SK-N-SH (cell line): ENCODE measurements around the gene ZMIZ2.

Source experiments
- CHD2 ChIP-seq: fragments of 150-350 bp; IDR thresholded peaks from 2 replicates; pipeline ENCODE4 v1.6.1; 2018; ENCODE audit warnings: low read length; ENCODE audit not compliant: partially characterized antibody
- EP300 ChIP-seq, 2 experiments: IDR thresholded peaks; 2 replicates each; pipeline versions ENCODE4 v1.4.0 to v1.6.1; 2012; ENCODE audit warnings: borderline replicate concordance in 1 of 2, low read depth in 1 of 2, low read length in 1 of 2
- FOXJ3 ChIP-seq: sonication (generic); formaldehyde crosslinking; IDR thresholded peaks from 2 replicates; pipeline ENCODE4 v1.5.1; 2020; ENCODE audit warnings: mild to moderate bottlenecking, missing genetic modification reagents
- FOXM1 ChIP-seq: IDR thresholded peaks from 2 replicates; pipeline ENCODE4 v1.4.0; 2012; ENCODE audit warnings: low read depth, mild to moderate bottlenecking
- NFIC ChIP-seq: IDR thresholded peaks from 2 replicates; pipeline ENCODE4 v1.4.0; 2012; ENCODE audit warnings: borderline replicate concordance
- NRF1 ChIP-seq: IDR thresholded peaks from 2 replicates; pipeline ENCODE4 v1.6.1; 2012; ENCODE audit warnings: low read depth, mild to moderate bottlenecking, low read length
- POLR2AphosphoS5 ChIP-seq: IDR thresholded peaks from 2 replicates; pipeline ENCODE4 v1.6.1; 2012; ENCODE audit warnings: low read depth, low read length
- RAD21 ChIP-seq: IDR thresholded peaks from 2 replicates; pipeline ENCODE4 v1.6.1; 2012; ENCODE audit warnings: mild to moderate bottlenecking, low read length
- SMC3 ChIP-seq: IDR thresholded peaks from 2 replicates; pipeline ENCODE4 v1.6.1; 2012; ENCODE audit warnings: low read depth, low read length, improper control_type of control experiment
- TEAD4 ChIP-seq: IDR thresholded peaks from 2 replicates; pipeline ENCODE4 v1.4.0; 2012; ENCODE audit warnings: mild to moderate bottlenecking, borderline replicate concordance; ENCODE audit not compliant: insufficient read depth
- TF ChIP-seq, protein P1 (sequence below): fragments of 200-600 bp; sonication (generic); IDR thresholded peaks from 2 replicates; pipeline ENCODE4 v1.6.1; 2017; ENCODE audit warnings: antibody characterized with exemption, mild to moderate bottlenecking, moderate library complexity
- TF ChIP-seq, protein P2 (sequence below): IDR thresholded peaks from 2 replicates; pipeline ENCODE4 v1.4.0; 2012; ENCODE audit warnings: low read depth
- TF ChIP-seq, protein P3 (sequence below): IDR thresholded peaks from 2 replicates; pipeline ENCODE4 v1.6.1; 2012; ENCODE audit warnings: mild to moderate bottlenecking, low read depth, low read length, moderate library complexity

DNA sequence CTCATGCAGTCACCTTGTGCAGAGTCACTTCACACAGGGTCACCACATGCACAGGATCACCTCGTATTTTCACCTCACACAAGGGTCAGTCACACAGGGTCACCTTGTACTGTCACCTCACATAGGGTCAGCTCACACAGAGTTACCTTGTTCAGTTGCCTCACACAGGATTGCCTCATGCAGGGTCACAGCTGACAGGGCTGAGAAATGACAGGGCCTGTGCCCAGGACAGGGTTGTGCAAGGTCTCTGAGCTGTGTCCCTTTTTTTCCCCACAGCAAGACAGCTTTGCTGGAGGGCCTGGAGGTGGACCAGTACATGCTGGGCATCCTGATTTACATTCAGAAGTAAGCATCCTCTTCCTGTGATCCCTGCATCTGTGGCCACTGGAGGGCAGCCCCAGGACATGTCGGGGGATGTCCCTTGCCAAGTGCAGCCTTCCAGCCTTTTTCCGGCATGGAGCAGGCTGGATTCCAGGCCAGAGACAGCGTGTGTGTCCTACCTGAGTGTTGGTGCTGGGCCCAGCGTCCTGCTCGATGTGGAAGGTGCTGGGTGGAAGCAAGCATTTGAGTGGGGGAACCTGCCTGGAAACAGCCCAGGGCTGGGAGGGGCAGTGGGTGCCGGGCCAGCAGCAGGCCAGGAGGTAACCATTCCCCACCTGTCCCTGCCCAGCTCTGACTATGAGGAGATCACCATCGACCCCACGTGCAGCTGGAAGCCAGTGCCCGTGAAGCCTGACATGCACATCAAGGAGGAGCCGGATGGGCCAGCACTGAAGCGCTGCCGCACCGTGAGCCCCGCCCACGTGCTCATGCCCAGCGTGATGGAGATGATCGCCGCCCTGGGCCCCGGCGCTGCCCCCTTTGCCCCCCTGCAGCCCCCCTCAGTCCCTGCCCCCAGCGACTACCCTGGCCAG lies 16.3 kb downstream of the ZMIZ2 start:
- TF ChIP-seq, protein P1, sequence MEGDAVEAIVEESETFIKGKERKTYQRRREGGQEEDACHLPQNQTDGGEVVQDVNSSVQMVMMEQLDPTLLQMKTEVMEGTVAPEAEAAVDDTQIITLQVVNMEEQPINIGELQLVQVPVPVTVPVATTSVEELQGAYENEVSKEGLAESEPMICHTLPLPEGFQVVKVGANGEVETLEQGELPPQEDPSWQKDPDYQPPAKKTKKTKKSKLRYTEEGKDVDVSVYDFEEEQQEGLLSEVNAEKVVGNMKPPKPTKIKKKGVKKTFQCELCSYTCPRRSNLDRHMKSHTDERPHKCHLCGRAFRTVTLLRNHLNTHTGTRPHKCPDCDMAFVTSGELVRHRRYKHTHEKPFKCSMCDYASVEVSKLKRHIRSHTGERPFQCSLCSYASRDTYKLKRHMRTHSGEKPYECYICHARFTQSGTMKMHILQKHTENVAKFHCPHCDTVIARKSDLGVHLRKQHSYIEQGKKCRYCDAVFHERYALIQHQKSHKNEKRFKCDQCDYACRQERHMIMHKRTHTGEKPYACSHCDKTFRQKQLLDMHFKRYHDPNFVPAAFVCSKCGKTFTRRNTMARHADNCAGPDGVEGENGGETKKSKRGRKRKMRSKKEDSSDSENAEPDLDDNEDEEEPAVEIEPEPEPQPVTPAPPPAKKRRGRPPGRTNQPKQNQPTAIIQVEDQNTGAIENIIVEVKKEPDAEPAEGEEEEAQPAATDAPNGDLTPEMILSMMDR: peak; percentile 24; the same call in 1 of the 2 replicates
- TF ChIP-seq TEAD4 (no peak), CHD2 (no peak), SMC3 (0 out of 2 replicates have a peak, but pooled peaks have one; percentile 5), NRF1 (no peak), NFIC (no peak), EP300 (IDR thresholded peaks at IDR 0.05; ENCODE audit: borderline replicate concordance in 1 of 2, low read depth in 1 of 2, low read length in 1 of 2) (no peak), RAD21 (peak; percentile 22), FOXJ3 (CRISPR knock-in tag) (no peak), FOXM1 (no peak), POLR2AphosphoS5 (no peak)
- TF ChIP-seq, protein P2, sequence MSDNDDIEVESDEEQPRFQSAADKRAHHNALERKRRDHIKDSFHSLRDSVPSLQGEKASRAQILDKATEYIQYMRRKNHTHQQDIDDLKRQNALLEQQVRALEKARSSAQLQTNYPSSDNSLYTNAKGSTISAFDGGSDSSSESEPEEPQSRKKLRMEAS: no peak
- TF ChIP-seq, protein P3, sequence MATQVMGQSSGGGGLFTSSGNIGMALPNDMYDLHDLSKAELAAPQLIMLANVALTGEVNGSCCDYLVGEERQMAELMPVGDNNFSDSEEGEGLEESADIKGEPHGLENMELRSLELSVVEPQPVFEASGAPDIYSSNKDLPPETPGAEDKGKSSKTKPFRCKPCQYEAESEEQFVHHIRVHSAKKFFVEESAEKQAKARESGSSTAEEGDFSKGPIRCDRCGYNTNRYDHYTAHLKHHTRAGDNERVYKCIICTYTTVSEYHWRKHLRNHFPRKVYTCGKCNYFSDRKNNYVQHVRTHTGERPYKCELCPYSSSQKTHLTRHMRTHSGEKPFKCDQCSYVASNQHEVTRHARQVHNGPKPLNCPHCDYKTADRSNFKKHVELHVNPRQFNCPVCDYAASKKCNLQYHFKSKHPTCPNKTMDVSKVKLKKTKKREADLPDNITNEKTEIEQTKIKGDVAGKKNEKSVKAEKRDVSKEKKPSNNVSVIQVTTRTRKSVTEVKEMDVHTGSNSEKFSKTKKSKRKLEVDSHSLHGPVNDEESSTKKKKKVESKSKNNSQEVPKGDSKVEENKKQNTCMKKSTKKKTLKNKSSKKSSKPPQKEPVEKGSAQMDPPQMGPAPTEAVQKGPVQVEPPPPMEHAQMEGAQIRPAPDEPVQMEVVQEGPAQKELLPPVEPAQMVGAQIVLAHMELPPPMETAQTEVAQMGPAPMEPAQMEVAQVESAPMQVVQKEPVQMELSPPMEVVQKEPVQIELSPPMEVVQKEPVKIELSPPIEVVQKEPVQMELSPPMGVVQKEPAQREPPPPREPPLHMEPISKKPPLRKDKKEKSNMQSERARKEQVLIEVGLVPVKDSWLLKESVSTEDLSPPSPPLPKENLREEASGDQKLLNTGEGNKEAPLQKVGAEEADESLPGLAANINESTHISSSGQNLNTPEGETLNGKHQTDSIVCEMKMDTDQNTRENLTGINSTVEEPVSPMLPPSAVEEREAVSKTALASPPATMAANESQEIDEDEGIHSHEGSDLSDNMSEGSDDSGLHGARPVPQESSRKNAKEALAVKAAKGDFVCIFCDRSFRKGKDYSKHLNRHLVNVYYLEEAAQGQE: no peak
